Tibial nerve (tissue), 4 donors: ENCODE data around the gene AGAP3.

Experiments used
- CTCF ChIP-seq, 5 experiments: fragments of 200-600 bp in 3 of 5; fragments of 450-650 bp in 2 of 5; sonication (generic) in 3 of 5; IDR thresholded peaks; one replicate each; pipeline ENCODE4 v1.5.1; 2016 to 2019; ENCODE audit warnings: antibody characterized with exemption in 5 of 5, mild to moderate bottlenecking in 3 of 5, moderate library complexity in 2 of 5
- EP300 ChIP-seq, 2 donors: sonication (generic); formaldehyde crosslinking; IDR thresholded peaks; one replicate each; pipeline ENCODE4 v1.6.1; 2017; ENCODE audit warnings: antibody characterized with exemption in 2 of 2, mild to moderate bottlenecking in 1 of 2

GRCh38 chr7:151129960-151130591, 43.8 kb downstream of the AGAP3 start:
- no peak for TF ChIP-seq EP300 (IDR thresholded peaks at IDR 0.05)
- TF ChIP-seq CTCF (IDR thresholded peaks at IDR 0.05) = no peak
